GM18951 (cell line): ENCODE data around the gene ADGRE2.

ENCODE experiments used
- POLR2A ChIP-seq: IDR thresholded peaks from 4 replicates; pipeline ENCODE4 v1.6.1; 2011; ENCODE audit warnings: mild to moderate bottlenecking; ENCODE audit not compliant: insufficient read length, insufficient read depth; ENCODE audit errors: extremely low read depth
- in situ Hi-C: fragments of 300-500 bp; cut with MboI; formaldehyde crosslinking; loops from one replicate; pipeline ENCODE4 v1.12.0; 2022; ENCODE audit warnings: low sequenced_read_pairs, mixed read lengths, inconsistent platforms; ENCODE audit not compliant: unreplicated experiment

The ADGRE2 gene

DNA sequence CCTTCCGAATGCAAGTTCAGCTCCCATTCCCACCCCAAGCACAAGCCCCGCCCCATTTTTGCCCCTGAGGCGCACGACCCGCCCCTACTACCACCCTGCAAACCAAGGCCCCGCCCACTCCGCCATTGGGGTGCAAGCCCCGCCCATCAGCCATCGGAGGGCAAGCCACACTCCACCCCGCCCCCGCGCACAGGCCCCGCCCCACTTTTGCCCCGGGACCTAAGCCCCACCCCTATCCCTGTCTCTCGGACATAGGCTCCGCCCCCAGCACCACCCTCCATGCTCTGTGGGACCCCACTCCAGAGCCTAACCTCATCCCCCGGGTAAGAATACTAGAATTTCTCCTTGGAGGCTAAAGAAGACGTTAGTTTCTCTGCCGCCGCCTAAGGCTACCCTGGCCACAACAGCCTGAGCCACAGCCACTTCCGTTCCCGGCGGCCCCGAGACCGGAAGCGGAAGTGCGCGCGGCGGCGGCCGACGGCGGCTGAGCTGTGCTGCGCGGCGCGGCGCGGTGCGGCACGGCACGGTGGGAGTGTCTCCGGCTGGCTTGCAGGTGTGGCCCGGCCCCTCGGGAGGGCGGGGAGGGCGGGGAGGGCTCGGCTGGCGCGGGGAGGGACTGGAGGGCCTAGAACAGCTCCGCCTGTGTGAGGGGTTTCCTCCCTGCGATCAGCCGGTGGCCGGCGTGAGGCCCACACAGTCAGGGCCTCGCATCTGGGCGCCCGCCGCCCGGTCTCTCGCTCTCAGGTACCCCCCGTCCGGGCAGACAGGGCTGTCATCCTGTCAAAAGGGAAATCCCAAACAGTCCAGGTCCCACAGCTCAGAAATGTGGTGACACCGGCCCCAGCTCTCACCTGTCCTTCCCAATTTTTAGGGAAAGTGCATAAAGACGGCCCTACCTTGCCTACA lies 88.5 kb downstream of the ADGRE2 start, which contains the start of gene ZNF333:
TSS of gene ZNF333 (plus strand) at position 451 of the 906 bp plus-strand sequence. CDS start 3,444 bp downstream, outside the sequence.
- peak; percentile 86 for TF ChIP-seq POLR2A
- in situ Hi-C loops: loop anchor here (5.0 kb wide), 1 partner anchor 118 kb away; the partner anchor contains the start of gene NDUFB7

DNA sequence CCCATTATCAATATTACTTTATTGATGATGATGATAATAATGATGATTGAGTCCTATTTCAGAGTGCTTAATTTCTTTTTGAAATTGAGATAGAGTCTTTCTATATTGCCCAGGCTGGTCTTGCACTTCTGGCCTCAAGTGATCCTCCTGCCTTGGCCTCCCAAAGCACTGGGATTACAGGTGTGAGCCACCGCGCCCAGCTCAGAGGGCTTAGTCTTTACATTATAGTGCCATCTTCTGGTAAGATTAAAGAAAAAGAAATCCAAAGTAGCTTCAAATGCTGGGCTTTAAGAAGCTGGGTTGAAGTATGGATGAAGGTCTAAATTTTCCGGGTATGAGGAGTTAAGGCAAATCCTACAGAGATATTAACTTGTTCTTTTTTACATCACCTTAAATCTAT lies 91.9 kb downstream of the ADGRE2 start:
- TF ChIP-seq POLR2A: no peak
- in situ Hi-C loops: loop anchor here (5.0 kb wide), 1 partner anchor 114 kb away; the partner anchor contains the start of gene NDUFB7

DNA sequence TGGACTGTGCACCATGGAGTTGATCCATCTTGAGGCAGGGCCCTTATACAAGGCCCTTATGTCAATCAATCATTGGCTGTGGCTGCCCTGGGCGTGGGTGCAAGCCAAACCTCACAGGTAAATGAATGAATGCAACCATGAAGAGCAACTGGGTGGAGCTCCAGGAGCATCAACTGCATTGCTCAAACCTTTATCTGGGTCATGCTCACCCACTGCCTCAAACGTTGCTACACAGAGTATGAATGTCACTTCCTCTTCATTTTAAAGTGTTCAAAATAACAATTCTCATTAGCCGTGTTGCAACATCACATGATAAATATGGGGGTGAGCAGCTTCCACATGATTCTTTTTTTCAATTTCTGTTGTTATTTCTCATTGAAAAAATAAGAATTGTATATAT lies 94.9 kb downstream of the ADGRE2 start:
- in situ Hi-C loops: no loop called here
- no peak for TF ChIP-seq POLR2A
